GM21447 (cell line): ENCODE measurements around the gene FAM53B.

Source experiments
- ATAC-seq: cut with Tn5 transposase; IDR thresholded peaks from one replicate; pipeline ENCODE4 v1.9.1; 2021; ENCODE audit not compliant: unreplicated experiment

Gene FAM53B

DNA sequence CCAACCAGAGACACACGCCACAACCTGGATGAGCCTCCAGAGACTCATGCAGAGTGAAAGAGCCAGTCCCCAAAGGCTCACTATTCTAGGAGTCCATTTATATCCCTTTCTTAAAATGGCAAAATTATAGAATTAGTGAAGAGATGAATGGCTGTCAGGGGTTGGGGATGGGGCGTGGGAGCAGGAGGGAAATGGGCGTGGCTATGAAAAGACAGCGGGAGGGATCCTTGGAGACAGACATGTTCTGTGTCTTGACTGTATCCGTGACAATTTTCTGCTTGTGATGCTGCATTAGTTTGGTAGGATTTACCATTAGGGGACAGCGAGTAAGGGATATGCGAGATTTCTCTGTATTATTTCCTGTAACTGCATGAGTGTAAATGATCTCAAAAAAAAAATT lies 33.0 kb downstream of the FAM53B start:
- ATAC-seq = no peak

DNA sequence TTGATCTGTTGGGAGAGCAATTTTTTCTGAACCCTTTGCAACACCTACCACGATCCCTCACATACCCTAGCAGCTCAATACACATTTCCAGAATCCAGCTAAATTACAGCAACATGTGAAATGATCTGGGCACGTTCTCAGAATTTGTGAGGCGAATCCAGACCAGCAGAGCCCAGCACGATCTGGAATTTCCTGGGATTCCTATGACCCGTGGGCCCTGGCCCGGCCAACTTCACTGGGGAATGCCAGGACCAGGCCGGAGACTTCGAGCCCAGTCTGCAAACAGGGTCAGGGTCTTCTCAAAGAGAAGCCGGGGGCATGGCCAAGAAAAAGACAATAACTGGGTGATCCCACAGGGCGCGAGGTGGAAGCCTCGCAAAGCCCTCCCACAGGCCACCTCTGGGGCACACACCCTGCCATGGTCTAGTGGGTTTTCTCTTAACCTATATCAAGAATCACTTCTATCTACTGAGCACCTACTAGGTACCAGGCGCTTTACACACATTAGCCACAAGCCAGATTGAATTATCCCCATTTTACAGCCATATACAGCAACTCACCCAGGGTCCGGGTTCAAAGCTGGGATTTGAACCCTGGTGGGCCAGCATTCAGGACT lies 33.8 kb downstream of the FAM53B start:
- ATAC-seq = no peak

DNA sequence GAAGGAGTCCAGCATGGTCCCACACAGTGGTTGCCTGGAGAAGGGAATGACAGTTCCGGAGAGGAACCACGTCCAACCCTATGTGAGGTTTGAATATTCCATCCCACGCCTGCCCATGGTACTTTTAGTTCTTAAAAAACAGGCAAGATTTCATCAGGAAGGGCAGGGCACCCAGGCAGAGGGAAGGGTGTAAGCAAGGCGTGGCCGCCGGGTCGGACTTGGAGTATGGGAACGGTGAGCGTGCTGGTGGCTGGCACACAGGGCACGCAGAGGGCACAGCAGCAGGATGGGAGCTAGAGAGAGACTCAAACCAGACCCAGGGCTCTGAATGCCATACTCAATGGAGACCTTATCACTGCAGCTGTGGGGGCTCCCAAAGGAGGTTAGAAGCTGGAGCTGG lies 34.3 kb downstream of the FAM53B start:
- ATAC-seq = no peak

DNA sequence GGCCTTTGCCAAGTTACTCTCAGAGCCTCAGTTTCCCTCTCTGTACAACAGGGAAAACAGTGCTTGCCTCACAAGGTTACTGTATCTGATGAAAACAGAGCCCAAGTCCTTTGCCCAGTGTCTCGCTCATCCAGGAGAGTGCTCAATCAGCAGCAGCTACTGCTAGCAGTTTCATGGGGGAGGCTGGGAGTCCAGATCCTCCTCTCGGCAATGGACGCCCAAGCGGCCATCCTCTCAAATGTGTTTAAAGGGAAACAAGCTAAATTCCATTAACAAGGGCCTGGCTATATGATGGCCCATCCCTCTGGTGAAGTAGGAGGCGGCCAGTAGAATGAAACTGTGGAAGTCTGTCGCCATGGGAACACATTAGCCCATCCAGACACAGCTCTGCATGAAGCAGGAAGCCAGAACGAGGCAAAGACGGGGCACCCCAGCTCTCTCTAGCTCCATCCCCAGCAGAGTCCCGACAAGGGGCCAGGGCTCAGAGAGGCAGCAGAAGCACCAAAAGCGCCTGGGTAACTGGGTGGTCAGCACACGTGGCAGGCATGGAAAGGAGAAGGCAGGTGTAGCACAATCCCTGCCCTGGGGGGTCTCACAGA lies 35.2 kb downstream of the FAM53B start:
- ATAC-seq = no peak

DNA sequence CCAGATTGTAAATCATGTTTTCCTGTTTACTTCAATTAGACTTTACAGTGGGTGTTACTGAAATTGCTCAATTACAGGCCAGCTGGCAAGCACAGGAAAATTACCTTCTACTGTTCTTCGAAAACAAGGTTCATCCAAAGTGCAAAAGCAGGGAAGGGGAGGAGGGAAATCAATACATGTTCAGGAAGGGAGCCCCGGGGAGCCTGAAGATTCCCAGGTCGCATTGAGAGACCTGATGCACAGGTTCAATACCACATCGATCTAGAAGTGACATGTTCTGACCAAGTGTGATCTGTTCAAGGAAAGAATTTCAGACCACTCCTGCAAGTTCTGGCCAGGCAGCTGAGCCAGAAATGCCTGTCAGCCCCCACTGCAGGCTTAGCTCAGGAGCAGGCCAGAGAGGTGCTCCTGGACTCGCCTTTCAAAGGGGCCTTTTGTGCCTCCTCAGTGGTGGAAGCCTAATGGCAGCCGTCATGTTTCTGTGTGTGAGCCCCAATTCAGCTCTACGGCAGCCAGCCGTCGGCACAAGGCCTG lies 35.9 kb downstream of the FAM53B start:
- no peak for ATAC-seq

DNA sequence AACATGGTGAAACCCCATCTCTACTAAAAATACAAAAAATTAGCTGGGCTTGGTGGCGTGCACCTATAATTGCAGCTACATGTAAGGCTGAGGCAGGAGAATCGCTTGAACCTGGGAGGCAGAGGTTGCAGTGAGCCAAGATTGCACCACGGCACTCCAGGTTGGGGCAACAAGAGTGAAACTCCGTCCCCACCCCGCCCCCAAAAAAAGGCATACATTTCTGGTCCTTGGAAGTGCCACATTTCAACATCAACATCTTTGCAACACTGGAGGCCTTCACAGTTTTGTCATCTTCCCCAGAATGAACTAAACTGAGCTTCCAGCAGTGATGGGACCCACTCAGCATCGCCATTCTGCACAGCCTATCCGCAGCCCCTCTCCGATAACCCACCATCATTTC lies 36.6 kb downstream of the FAM53B start:
- ATAC-seq = no peak

DNA sequence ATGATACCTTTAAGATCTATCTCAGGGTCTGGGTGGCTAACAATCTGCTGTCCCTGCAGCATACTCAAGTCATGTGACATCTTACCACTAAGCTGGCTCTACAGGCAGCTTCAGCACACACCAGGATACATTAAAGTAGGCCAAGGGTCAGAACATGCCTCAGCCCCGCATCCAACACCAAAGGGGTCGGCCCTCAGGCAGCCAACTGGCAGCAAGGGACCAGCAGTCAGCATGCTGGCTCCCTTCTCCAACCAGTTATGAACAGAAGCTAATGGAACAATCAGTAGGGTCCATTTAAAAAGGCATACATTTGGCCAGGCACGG lies 37.1 kb downstream of the FAM53B start:
- no peak for ATAC-seq

DNA sequence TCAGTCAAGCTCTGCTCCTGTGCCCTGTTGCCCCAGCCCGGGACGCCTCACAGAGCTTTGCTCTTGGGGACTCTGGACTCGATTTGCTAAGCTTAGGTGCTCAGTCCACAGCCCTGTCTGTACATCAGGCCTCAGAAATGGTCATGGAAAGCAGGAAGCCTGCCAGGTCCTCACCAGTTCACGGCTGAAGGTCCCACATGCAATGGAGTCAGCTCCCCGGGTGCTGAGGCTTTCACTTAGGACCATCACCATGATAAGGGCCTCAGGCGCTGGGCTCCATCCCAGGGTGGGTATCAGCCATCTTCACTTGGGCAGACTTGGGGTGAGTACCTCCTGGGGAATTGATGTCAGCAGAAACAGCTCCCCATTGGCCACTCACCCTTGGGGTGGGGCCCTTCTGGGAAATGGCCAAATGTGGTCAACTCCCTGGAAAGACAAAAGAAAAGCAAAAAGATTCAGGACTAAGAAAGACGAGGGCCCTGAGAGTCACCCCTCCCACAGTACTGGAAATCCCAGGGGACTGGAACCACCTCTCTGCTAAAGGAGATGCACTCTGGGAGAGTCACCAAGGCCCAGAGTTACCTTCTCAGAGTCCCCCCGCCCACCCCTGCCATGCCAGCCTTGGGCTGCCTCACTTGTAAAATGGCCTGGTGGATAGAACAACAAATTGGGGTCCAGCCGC lies 37.6 kb downstream of the FAM53B start:
- no peak for ATAC-seq

DNA sequence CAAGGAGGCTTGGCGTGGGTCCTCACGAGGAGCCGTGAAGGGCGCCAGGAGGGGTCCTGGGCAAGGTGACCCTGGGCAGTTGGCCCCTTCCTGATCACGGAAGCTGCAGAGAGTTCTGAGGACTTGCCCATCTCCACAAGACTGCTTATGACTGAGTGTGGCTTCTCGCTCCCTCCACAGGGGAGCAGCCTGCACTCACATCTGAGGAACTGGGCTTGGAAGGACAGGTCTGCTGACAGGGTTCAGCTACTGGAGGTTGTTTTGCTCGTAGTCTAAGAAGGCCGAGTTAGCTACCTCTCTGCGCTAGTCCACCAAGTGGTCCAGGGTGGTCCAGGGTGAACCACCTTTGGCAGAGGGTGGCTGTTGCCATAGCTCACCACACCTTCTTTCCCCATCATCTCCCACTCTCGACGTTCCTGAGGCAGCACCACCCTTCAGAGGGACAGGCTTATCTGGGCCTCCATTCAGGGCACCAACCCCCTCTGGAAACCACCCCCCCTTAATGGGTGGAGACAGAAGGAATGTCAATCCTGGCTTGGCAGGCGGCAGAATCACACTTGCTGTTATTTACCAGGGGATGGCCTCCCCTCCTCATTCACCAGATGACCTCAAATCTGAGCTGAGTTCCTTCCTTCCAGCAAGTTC lies 38.2 kb downstream of the FAM53B start:
- no peak for ATAC-seq

DNA sequence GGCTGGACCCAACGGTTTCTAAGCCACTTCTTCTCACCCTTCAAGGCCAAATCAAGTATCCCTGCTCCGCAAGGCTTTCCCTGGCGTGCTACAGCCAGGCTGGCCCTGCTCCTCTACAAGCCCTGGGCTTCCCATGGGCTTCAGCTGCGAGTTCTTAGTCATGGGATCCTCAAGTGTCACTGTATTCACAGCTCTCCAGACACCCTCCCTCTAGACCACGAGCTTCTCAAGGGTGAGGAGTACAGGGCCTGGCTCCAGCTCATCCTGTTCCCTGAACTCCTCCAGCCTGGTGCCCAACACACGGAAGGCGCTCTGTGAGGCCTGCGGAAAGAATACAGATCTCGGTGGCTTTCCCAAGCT lies 38.8 kb downstream of the FAM53B start:
- ATAC-seq = no peak

DNA sequence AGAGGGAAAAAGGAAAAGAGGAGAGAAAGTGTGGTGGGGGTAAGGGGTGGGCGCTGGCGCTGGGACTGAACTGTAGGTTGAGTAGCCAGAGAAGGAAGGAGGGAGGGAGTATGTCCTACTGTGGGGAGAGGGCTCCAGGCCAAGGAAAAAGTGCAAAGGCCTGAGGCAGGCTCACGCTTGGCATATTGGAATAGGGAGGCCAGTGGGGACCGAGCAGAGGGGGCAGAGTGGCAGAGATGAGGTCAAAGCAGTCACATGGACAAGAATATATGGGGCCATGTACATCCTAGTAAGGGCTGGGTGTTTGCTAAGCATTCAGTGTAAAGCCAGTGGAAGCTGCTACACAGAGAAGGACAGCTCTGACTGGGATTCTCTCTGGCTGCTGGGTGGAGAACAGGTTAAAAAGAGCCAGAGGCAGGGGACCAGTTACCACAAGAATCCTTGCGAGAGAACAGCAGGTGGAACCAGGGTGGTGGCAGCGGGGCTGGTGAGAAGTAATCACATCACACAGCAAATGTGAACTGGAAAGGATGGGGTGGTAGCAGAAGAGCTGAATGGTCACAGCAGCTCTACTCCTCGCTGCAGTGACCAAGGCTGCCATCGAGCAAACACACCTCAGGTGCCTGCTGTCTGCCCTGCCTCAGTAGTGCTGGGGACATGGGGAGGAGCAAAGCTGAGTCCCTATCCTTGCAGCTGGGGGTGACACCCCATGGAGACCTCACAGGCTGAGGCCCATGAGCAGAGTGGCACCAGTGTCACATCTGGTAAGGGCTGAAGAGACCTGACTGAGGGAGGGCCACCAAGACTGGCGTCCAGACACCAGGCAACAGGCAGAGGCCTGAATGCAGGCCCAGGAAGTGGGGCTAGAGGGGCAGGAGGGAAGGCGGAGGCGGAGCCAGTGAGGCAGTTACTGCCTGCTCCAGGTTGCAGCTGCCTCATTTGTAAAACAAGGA lies 39.5 kb downstream of the FAM53B start:
- ATAC-seq = no peak

DNA sequence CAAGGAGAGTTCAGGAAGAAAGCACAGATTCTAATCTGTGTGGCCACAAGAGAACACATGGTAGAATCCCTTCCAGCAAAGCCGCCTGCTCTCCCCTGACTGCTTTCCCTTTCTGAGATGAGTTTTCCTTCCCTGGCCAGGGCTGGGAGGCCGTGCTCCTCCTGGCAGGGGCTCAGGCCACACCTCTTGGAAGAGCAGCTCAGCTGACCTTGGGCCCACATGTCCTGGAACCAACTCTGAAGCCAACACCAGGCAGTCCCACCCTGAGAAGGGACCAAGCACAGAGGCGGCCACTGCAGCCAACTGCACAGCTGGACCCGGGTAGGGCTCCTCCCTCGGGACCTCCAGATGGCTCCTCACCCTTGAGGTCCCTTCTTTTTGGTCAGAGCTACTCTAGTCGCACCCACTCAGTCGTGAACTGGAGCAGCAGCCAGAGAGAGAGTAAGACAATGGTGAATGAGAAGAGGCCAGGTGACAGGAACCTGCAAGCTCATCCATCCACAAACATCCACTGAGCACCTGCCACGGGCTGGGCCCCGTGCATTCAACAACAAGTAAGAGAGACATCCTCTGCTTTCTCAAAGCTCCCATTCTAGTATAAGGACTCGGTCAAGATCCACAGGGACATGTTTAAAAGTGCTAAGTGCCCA lies 40.3 kb downstream of the FAM53B start:
- no peak for ATAC-seq

DNA sequence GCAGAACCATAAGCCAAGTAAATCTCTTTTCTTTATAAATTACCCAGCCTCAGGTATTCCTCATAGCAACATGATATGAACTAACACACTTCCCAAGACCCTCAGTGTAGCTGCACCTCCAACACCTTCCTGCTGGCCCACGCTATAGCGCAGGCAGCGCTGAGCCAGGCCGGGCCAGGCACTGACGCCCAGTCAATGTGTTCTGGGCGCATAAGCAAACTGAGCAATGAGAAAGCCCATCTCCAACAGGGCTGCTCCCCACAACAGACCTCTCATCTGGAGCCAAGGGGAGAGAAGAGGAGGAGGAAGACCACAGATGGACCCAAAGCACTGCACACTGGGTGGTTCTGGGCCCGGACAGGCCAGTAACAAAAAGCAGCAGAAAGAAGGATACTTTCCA lies 40.8 kb downstream of the FAM53B start:
- ATAC-seq = no peak

DNA sequence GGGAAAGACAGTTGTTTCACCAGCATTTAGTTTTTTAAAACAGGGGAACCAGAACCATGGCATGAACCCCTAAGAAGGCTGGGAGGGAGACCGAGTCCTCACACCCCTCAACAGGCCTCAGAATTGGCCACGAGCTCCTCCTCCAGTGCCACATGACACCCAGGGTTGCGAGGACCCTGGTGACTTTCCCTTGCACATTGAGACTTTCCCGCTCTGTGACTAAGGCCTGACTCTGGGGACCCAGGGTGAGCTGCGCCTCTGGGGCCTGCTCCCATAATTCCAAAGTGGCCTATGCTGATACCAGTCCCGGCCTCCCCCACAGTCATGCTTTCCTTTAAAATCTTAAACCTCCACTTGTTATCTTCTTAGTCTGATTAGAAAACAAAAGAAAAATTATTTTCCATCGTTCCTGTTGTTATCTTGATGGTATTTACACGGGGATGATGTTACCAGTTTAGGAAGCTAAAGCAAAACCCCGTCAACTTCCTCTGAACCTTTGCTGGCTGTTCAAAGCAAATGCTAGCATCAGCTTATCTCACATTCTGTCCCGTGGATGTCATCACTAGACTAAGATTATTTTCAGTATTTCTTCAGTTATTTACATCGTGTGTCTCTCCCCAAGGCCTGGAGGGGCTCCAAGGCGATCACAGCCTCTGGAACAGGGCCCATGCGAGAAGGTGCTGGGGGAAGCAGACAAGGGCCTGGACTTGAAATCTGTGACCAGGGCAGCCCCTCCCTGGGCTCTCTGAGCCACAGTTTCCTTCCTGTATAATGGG lies 42.1 kb downstream of the FAM53B start:
- no peak for ATAC-seq

DNA sequence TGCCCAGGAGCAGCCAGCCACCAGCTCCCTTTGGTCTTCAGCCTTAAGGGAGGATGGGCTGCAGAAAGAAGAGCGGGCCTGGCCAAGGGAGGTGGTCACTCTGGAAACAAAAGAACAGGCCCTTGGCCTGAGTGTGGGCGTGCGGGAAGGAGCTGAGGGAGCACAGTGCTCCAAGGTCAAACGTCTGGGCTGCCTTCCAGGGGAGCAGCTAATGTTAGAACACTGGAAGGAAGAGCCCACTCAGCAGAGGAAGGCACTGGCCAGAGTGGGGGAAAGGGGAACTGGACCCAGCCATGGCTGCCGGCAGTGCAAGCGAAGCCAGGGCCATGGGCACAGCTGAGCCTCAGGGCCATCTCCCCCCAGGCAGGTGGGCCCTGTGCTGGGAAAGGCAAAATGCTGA lies 42.7 kb downstream of the FAM53B start:
- no peak for ATAC-seq

DNA sequence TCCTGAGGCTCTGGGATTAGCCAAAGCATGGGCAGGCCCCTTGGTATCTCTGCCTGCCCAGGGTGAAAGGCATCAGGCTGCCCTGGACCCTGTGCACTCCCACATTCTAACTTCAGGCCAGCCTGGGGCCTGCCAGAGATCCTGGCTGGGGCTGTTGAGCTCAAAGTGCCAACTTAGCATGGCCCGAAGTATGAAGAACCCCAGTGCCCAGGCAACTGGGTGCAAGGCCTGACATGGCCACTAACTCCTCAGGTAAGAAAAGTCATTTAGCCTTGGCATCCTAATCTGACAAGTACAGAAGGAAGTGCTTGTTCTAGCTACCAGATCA lies 43.2 kb downstream of the FAM53B start:
- no peak for ATAC-seq

DNA sequence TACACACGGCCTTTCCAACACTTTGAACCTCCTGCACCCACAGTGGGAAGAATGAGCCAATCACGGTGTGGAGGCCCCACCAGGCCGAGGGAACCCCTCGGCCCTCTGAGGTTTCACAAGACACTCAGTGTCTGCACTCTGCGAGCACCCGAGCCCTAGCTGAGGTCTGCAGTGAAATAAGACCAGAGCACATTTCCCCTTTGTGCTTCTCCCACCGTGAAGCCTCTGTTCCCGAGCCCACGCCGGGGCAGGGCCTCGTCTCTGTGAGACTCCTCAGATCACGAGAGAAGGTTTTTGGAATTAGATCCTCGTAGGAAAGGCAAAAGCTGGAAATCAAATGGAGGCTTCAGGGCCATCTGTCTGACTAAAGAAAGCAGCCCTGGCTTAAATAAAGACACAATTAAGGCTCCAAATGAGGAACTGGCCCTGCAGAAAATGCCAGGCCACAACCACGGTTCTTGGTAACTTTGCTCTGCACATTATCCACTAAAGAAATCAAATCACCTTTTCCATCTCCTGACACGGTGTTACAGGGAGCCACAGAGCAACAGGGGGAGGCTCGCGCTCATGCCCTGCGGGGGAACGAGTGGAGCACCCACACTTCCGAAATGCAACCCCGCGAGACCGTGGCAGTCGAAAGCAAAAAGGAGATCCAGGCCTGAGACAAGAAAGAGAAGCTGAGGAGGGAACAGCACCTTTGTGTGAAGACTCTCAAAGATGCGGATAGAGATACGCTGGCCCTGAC lies 43.7 kb downstream of the FAM53B start:
- no peak for ATAC-seq

DNA sequence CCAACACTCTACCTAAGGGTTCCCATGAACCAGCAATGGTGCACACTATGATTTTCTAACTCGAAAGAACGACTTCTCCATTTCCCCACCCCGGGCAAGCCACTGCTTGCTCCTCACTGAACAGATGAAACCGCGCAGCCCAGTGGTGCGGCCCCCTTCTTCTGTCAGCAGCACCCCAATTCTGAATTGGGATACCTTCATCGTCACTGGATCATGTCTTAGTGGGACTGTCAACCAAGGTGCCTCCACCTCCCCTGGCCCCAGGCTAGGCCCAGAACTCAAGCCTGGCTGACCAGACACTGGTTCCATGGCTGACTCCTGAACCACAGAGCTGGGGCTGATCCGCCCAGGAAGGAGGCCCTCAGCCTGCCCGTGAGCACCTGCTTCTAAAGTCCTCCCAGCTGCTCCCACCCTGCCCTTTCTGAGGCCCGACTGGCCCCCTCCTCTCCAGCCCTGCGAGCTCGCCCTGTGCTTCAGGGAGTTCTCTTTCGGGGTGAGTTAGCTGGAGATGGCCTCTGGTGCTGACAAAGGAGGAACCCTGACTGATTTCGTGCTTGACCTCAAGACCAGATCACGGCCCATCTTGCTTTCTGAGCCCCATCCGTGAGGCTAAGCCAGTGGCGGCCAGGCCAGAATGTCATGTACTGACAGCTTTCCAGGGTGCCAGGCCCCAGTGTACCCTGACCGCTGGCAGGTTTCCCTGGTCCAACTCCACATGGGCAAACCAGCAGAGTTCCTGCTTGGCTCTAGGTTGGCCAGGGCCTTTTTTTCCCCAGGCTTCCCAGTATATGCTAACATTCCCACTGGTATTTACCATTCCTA lies 44.5 kb downstream of the FAM53B start:
- ATAC-seq = no peak
